ENCODE data around the gene GNL3L. TPM values are rescaled to one million over a fixed set of nuclear protein-coding genes. Genes with fewer than 3 reads are reported as not detected.

The GNL3L gene
- total and polyA plus RNA-seq, 4 donors: 3.8 to 22.1 (median 11.4) TPM

DNA sequence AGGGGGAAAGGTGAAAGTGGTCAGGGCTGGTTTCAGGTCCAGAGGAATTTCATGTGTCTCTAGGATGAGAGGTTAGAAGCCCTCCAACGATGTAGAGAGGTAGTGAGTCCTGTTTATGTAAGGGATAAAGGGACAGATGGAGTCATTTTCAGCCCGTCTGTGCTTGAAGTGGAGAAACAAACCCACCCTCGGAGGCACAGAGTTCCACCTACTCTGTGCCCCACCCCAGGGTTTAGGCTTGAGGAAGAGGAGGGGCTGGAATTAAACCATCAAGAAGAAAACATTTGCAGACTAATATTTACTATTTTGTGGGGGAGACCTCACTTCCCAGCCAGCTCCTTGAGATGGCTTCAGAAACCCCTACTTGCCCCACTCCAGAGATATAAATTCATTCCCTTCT lies 868 bp upstream of the GNL3L start:
- Histone ChIP-seq H3K36me3 (ENCODE audit: control insufficient read depth in 4 of 4, insufficient read depth in 3 of 4, low read depth in 1 of 4, low read length in 3 of 4) (peaks cover 0 to 2% (median under 1%) of the 10 kb centered on the region in 4 donors), H3K9ac (ENCODE audit: low read depth in 1 of 2, low read length in 2 of 2) (peak overlapping the region in 1 of 2 donors; percentile 22), H3K9me3 (ENCODE audit: control insufficient read depth in 4 of 4, low read length in 3 of 4) (peaks cover 0 to 4% (median 0%) of the 10 kb centered on the region in 4 donors), H3K4me1 (ENCODE audit: control insufficient read depth in 4 of 4, insufficient read depth in 4 of 4, low read length in 3 of 4) (peaks cover 5 to 10% (median 8%) of the 10 kb centered on the region in 4 donors), H3K4me3 (ENCODE audit: low read depth in 1 of 3, low read length in 3 of 3) (peak overlapping the region in 2 of 3 donors; percentile 64 to 79), H3K27me3 (ENCODE audit: control insufficient read depth in 4 of 4, insufficient read depth in 4 of 4, low read length in 3 of 4) (no peaks in the 10 kb centered on the region), H3K27ac (ENCODE audit: low read depth in 1 of 2, low read length in 2 of 2) (peak overlapping the region in 1 of 2 donors; percentile 85)
- DNase-seq (ENCODE audit: low spot score): no peak
- 75% methylated on average over 3 of the region's 3 CpGs for whole genome bisulfite sequencing
- TF ChIP-seq RAD21 (IDR thresholded peaks at IDR 0.05) (no peak), HNF4A (conservative IDR thresholded peaks at IDR 0.05) (no peak), GABPA (IDR thresholded peaks at IDR 0.05 in 1 of 2, conservative IDR thresholded peaks at IDR 0.05 in 1 of 2) (no peak), YY1 (IDR thresholded peaks at IDR 0.05) (no peak), HNF4G (IDR thresholded peaks at IDR 0.05) (no peak), EGR1 (IDR thresholded peaks at IDR 0.05; ENCODE audit: low read depth in 2 of 2) (no peak), TAF1 (conservative IDR thresholded peaks at IDR 0.05) (no peak)
- TF ChIP-seq, protein P1, sequence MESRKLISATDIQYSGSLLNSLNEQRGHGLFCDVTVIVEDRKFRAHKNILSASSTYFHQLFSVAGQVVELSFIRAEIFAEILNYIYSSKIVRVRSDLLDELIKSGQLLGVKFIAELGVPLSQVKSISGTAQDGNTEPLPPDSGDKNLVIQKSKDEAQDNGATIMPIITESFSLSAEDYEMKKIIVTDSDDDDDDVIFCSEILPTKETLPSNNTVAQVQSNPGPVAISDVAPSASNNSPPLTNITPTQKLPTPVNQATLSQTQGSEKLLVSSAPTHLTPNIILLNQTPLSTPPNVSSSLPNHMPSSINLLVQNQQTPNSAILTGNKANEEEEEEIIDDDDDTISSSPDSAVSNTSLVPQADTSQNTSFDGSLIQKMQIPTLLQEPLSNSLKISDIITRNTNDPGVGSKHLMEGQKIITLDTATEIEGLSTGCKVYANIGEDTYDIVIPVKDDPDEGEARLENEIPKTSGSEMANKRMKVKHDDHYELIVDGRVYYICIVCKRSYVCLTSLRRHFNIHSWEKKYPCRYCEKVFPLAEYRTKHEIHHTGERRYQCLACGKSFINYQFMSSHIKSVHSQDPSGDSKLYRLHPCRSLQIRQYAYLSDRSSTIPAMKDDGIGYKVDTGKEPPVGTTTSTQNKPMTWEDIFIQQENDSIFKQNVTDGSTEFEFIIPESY (IDR thresholded peaks at IDR 0.05): no peak
- TF ChIP-seq, protein P2, sequence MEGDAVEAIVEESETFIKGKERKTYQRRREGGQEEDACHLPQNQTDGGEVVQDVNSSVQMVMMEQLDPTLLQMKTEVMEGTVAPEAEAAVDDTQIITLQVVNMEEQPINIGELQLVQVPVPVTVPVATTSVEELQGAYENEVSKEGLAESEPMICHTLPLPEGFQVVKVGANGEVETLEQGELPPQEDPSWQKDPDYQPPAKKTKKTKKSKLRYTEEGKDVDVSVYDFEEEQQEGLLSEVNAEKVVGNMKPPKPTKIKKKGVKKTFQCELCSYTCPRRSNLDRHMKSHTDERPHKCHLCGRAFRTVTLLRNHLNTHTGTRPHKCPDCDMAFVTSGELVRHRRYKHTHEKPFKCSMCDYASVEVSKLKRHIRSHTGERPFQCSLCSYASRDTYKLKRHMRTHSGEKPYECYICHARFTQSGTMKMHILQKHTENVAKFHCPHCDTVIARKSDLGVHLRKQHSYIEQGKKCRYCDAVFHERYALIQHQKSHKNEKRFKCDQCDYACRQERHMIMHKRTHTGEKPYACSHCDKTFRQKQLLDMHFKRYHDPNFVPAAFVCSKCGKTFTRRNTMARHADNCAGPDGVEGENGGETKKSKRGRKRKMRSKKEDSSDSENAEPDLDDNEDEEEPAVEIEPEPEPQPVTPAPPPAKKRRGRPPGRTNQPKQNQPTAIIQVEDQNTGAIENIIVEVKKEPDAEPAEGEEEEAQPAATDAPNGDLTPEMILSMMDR (IDR thresholded peaks at IDR 0.05; ENCODE audit: low read depth, low read length, missing input control): no peak
- TF ChIP-seq, protein P3, sequence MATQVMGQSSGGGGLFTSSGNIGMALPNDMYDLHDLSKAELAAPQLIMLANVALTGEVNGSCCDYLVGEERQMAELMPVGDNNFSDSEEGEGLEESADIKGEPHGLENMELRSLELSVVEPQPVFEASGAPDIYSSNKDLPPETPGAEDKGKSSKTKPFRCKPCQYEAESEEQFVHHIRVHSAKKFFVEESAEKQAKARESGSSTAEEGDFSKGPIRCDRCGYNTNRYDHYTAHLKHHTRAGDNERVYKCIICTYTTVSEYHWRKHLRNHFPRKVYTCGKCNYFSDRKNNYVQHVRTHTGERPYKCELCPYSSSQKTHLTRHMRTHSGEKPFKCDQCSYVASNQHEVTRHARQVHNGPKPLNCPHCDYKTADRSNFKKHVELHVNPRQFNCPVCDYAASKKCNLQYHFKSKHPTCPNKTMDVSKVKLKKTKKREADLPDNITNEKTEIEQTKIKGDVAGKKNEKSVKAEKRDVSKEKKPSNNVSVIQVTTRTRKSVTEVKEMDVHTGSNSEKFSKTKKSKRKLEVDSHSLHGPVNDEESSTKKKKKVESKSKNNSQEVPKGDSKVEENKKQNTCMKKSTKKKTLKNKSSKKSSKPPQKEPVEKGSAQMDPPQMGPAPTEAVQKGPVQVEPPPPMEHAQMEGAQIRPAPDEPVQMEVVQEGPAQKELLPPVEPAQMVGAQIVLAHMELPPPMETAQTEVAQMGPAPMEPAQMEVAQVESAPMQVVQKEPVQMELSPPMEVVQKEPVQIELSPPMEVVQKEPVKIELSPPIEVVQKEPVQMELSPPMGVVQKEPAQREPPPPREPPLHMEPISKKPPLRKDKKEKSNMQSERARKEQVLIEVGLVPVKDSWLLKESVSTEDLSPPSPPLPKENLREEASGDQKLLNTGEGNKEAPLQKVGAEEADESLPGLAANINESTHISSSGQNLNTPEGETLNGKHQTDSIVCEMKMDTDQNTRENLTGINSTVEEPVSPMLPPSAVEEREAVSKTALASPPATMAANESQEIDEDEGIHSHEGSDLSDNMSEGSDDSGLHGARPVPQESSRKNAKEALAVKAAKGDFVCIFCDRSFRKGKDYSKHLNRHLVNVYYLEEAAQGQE (IDR thresholded peaks at IDR 0.05): no peak

DNA sequence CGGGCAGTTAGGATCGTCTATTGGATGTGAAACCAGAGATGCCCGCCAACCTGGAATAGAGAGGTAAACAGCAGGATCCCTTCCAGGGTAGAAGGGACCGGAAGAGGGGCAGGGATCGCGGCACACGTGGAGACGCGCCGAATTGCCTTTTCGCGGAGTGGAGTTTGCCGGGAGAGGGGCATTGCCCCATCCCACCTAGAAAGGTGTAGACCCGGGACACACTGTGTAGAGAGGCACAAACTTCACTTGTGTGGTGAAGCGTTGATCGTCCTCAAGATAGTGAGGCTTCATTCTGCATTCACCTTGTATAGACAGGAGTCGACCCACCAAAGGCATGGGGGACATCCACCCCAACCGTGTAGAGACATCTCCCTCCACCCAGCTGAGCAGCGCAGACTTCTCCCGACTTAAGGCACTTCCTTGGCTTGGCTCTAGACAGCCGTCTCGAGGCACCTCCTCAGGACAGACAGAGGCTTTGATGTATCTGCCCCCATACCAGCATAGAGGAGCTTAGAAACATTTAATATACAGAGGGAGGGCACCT lies 410 bp downstream of the GNL3L start:
- DNase-seq (ENCODE audit: low spot score): peak; percentile 33
- Histone ChIP-seq H3K9ac (ENCODE audit: low read depth in 1 of 2, low read length in 2 of 2) (peak overlapping the region; percentile 64 to 68), H3K27me3 (ENCODE audit: control insufficient read depth in 4 of 4, insufficient read depth in 4 of 4, low read length in 3 of 4) (no peaks in the 10 kb centered on the region), H3K9me3 (ENCODE audit: control insufficient read depth in 4 of 4, low read length in 3 of 4) (peaks cover 0 to 4% (median 0%) of the 10 kb centered on the region in 4 donors), H3K27ac (ENCODE audit: low read depth in 1 of 2, low read length in 2 of 2) (peak overlapping the region; percentile 53 to 56), H3K36me3 (ENCODE audit: control insufficient read depth in 4 of 4, insufficient read depth in 3 of 4, low read depth in 1 of 4, low read length in 3 of 4) (peaks cover 0 to 6% (median under 1%) of the 10 kb centered on the region in 4 donors), H3K4me3 (ENCODE audit: low read depth in 1 of 3, low read length in 3 of 3) (peak overlapping the region; percentile 65 to 88 (median 84)), H3K4me1 (ENCODE audit: control insufficient read depth in 4 of 4, insufficient read depth in 4 of 4, low read length in 3 of 4) (peaks cover 5 to 10% (median 8%) of the 10 kb centered on the region in 4 donors)
- TF ChIP-seq SP1 (IDR thresholded peaks at IDR 0.05) (no peak), FOXA1 (IDR thresholded peaks at IDR 0.05) (no peak), GABPA (IDR thresholded peaks at IDR 0.05 in 1 of 2, conservative IDR thresholded peaks at IDR 0.05 in 1 of 2) (peak in 1 of 2 donors; percentile 45), YY1 (IDR thresholded peaks at IDR 0.05) (no peak), TAF1 (conservative IDR thresholded peaks at IDR 0.05) (no peak)
- TF ChIP-seq, protein P3 (IDR thresholded peaks at IDR 0.05): peak; percentile 0
- TF ChIP-seq, protein P4, sequence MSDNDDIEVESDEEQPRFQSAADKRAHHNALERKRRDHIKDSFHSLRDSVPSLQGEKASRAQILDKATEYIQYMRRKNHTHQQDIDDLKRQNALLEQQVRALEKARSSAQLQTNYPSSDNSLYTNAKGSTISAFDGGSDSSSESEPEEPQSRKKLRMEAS (IDR thresholded peaks at IDR 0.05): no peak
- TF ChIP-seq, protein P2 (IDR thresholded peaks at IDR 0.05; ENCODE audit: low read depth, low read length, missing input control): no peak
- under 1% methylated on average over 22 of the region's 22 CpGs for WGBS
